Bronchial epithelial cell (primary cell): ENCODE data around the gene HARS2. TPM values are rescaled to one million over a fixed set of nuclear protein-coding genes. Genes with fewer than 3 reads are reported as not detected.
"Not testable (repeated sequence)": the region's sequence is repeated elsewhere in the genome, so short reads cannot be mapped to it uniquely, and the experiment has no call there.

ENCODE experiments used
- DNase-seq: peaks from one replicate; pipeline ENCODE4 v3.0.0-alpha.2; 2010; ENCODE audit warnings: low read depth
- FAIRE-seq: peaks from 2 replicates; lab custom pipeline; 2011; peaks lifted over from hg19 to GRCh38; lab: Jason Lieb, UNC
- H3K27me3 ChIP-seq: 2 replicates; pipeline ENCODE4 v1.5.1; 2011; ENCODE audit warnings: low read length; ENCODE audit not compliant: control insufficient read depth, insufficient read depth
- H3K36me3 ChIP-seq: 2 replicates; pipeline ENCODE4 v1.5.1; 2011; ENCODE audit warnings: low read length; ENCODE audit not compliant: control insufficient read depth, insufficient read depth
- H3K4me3 ChIP-seq: 2 replicates; pipeline ENCODE4 v1.5.1; 2011; ENCODE audit warnings: mild to moderate bottlenecking, low read depth, low read length, control low read depth
- total RNA-seq: library from RNA; depleted of rRNA; stranded (reverse); fragments of >200 nt; gene quantifications from 2 replicates; pipeline ENCODE4 v1.2.1, GENCODE V29; 2014
- TF ChIP-seq, protein P1 (sequence below): IDR thresholded peaks from 2 replicates; pipeline ENCODE4 v1.5.1; 2011; ENCODE audit warnings: mild to moderate bottlenecking, moderate library complexity, low read length, control low read depth, inconsistent platforms; ENCODE audit not compliant: insufficient read depth, severe bottlenecking

The HARS2 gene, protein sequence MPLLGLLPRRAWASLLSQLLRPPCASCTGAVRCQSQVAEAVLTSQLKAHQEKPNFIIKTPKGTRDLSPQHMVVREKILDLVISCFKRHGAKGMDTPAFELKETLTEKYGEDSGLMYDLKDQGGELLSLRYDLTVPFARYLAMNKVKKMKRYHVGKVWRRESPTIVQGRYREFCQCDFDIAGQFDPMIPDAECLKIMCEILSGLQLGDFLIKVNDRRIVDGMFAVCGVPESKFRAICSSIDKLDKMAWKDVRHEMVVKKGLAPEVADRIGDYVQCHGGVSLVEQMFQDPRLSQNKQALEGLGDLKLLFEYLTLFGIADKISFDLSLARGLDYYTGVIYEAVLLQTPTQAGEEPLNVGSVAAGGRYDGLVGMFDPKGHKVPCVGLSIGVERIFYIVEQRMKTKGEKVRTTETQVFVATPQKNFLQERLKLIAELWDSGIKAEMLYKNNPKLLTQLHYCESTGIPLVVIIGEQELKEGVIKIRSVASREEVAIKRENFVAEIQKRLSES
- total RNA-seq: 28.9 and 32.9 TPM in 2 replicates

DNA sequence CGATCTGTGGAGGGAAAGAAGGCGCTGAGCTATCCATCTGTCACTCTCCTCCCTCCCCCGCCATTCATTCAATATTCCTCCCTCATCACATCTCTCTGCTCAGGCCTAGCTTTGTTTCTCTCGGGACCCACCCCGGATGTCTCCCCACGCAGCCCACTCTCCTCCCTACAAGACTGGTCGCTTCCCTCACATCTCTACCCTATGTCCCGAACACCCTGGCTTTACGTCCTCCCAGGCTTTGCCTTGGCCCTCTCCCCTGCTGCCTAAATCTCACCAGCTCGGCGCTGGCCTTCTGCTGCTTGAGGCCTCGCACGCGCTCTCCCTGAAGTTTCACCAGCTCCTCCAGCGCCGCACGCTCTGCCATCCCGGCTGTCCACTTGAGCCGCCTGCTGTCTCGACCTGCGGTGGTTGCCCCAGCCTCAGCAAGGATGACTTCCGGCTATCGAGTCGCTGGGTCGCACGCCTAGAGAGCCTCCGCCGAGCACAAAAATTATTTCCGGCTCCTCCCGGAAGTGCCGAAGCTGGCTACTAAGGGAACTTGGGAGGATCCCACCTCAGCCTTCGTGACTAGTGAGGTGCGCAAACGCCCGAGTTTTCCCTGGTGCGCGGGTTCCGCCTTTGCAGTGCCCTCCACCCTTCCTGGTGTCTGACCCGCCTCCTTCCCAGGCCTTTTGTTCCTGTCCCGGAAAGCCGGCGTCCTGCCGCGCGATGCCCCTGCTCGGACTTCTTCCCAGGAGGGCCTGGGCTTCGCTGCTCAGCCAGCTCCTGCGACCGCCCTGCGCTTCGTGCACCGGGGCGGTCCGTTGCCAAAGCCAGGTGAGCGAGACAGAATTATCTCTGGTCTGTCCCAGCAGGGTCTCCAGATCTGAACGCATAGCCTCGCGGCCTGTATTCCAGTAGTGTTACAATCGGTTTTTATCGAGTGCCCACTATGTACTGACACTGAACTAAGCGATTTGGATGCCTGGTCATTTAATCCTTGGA is at the start of gene HARS2, which contains the start of gene HARS1:
TSS of gene HARS2 (plus strand) at position 515 of the 984 bp plus-strand sequence. CDS start at position 709, 194 bp downstream.
TSS of gene HARS1 (minus strand) at position 430 of the 984 bp plus-strand sequence. CDS start at position 364, 66 bp downstream.
- Histone ChIP-seq H3K4me3 (peak within 1 kb of the TSS; percentile 61), H3K36me3 (peaks cover 19% of the 10 kb centered on the region), H3K27me3 (no peaks in the 10 kb centered on the region)
- TF ChIP-seq, protein P1, sequence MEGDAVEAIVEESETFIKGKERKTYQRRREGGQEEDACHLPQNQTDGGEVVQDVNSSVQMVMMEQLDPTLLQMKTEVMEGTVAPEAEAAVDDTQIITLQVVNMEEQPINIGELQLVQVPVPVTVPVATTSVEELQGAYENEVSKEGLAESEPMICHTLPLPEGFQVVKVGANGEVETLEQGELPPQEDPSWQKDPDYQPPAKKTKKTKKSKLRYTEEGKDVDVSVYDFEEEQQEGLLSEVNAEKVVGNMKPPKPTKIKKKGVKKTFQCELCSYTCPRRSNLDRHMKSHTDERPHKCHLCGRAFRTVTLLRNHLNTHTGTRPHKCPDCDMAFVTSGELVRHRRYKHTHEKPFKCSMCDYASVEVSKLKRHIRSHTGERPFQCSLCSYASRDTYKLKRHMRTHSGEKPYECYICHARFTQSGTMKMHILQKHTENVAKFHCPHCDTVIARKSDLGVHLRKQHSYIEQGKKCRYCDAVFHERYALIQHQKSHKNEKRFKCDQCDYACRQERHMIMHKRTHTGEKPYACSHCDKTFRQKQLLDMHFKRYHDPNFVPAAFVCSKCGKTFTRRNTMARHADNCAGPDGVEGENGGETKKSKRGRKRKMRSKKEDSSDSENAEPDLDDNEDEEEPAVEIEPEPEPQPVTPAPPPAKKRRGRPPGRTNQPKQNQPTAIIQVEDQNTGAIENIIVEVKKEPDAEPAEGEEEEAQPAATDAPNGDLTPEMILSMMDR: no peak
- DNase-seq (peak; percentile 95), FAIRE-seq (peak; percentile 43)

DNA sequence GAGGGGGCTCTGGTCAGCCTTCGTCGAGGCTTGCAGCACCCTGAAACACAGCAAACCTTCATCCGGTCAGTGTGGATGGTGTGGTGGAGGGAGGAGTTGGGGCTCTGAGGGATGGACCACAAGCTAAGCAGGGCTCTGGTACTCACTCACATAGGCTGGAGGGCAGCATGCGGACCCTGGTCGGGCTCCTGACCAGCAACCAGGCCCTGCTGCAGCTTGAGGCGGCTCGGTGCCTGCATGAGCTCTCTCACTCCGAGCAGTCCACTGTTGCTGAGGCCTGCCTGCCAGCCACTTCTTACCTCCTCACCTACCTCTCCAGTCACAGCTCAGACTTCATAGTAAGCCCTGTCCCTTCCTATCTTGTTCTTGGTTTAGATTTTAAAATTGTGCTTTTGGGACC is 49.5 kb upstream of the HARS2 start:
- Histone ChIP-seq H3K4me3 (no peak overlapping the region), H3K36me3 (peaks cover 22% of the 10 kb centered on the region), H3K27me3 (no peaks in the 10 kb centered on the region)
- TF ChIP-seq, protein P1: no peak
- DNase-seq (no peak), FAIRE-seq (no peak)

DNA sequence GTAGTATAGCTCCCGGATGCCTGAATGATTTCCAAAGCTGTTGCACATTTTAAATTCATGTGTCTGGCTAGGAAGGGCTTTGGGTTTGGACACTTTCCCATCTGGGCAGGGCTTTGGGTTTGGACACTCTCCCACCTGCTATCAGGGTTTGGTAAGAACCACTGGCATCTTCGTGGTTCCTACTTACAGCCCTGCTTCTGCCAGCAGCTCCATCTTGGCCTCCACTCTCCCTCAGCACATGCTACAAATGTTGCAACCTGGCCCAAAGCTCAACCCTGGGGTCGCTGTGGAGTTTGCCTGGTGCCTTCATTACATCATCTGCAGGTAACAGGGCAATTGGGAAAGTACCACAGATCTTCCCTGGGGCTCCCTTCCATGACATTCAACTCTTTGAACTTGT is 48.5 kb upstream of the HARS2 start:
- FAIRE-seq: no peak
- Histone ChIP-seq H3K4me3 (no peak overlapping the region), H3K36me3 (peaks cover 22% of the 10 kb centered on the region), H3K27me3 (no peaks in the 10 kb centered on the region)
- TF ChIP-seq, protein P1: no peak
- no peak for DNase-seq

DNA sequence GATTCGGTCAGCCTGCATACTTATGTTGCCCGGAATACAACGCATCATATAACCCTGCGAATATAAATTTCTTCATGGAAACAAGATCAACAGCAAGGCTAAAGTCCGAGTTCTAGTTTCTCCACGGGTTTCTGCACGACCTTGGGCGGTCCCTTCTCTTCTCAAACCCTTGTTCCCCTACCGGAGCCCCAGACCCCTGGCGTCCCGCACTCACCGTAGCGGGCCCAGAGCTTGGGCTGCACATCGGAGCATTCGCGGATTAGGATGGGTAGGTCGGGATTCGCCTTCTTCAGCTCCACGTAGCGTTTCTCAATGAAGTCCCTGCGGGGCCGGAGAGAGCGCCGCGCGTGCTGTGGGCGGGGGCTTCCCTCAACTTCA is 44.2 kb upstream of the HARS2 start:
- no peak for FAIRE-seq
- no peak for DNase-seq
- no peaks in the 10 kb centered on the region for H3K27me3 ChIP-seq
- peaks cover 23% of the 10 kb centered on the region for H3K36me3 ChIP-seq
- peak overlapping the region; percentile 80 for H3K4me3 ChIP-seq
- TF ChIP-seq, protein P1: no peak

DNA sequence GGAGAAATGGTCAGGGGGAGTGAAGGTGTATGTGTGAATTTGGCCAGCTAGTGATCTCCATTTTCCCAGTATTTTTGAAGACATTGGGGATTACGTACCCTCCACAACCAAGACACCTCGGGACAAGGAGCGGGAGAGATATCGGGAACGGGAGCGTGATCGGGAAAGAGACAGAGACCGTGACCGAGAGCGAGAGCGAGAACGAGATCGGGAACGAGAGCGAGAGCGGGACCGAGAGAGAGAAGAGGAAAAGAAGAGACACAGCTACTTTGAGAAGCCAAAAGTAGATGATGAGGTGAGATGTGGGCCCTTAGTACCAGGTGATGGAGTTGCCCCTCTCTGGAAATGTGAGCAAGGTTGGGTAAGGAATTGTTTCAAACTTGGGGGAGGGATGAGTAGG is 32.4 kb upstream of the HARS2 start:
- FAIRE-seq (no peak), DNase-seq (no peak)
- TF ChIP-seq, protein P1: no peak
- no peak overlapping the region for H3K4me3 ChIP-seq
- H3K36me3 ChIP-seq: peaks cover 33% of the 10 kb centered on the region
- H3K27me3 ChIP-seq: no peaks in the 10 kb centered on the region

DNA sequence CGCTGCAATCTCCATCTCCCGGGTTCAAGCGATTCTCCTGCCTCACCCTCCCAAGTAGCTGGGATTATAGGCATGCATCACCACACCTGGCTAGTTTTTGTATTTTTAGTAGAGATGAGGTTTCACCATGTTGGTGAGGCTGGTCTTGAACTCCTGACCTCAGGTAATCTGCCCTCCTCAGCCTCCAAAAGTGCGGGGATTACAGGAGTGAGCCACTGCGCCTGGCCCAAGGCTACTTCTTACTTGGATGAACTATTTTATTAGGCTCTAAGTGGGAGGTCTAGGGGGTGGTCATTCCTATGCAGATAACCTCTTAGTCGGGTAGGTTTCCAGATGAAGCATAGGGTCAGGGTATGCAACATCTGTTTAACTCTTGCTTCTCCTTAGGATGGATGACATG is 30.9 kb upstream of the HARS2 start:
- H3K4me3 ChIP-seq, H3K27me3 ChIP-seq, DNase-seq, FAIRE-seq: not testable (repeated sequence)
- peaks cover 31% of the 10 kb centered on the region for H3K36me3 ChIP-seq
